ENCODE data around the gene TMCC1.
A peak's percentile ranks its signal among the peaks of the same experiment; 100 is the strongest.
"Not testable (repeated sequence)": the region's sequence is repeated elsewhere in the genome, so short reads cannot be mapped to it uniquely, and the experiment has no call there.

The TMCC1 gene

GRCh38 chr3:129834580-129834979 is 58.9 kb downstream of the TMCC1 start:
- DNase-seq, result no peak

- not testable (repeated sequence) for DNase-seq
These were observed 61.6 kb downstream of the TMCC1 start for GRCh38 chr3:129831942-129832341.

GRCh38 chr3:129831503-129831902 is 62.0 kb downstream of the TMCC1 start:
- no peak for DNase-seq

GRCh38 chr3:129829640-129830039 is 63.9 kb downstream of the TMCC1 start:
- DNase-seq, result peak; percentile 40

GRCh38 chr3:129827765-129828164 is 65.7 kb downstream of the TMCC1 start:
- DNase-seq, result peak; percentile 41

GRCh38 chr3:129824926-129825541 is 68.5 kb downstream of the TMCC1 start:
- DNase-seq, result peak; percentile 65

- no peak for DNase-seq
These were observed 70.8 kb downstream of the TMCC1 start for GRCh38 chr3:129822679-129823078.

GRCh38 chr3:129822241-129822640 is 71.3 kb downstream of the TMCC1 start:
- DNase-seq, result no peak

GRCh38 chr3:129820587-129820986 is 72.9 kb downstream of the TMCC1 start:
- DNase-seq, result no peak

GRCh38 chr3:129812589-129812988 is 80.9 kb downstream of the TMCC1 start:
- DNase-seq, result no peak

- no peak for DNase-seq
These were observed 84.2 kb downstream of the TMCC1 start for GRCh38 chr3:129809297-129809696.

GRCh38 chr3:129796146-129796545 is 97.4 kb downstream of the TMCC1 start:
- DNase-seq, result no peak

- no peak for DNase-seq
These were observed 98.1 kb downstream of the TMCC1 start for GRCh38 chr3:129795186-129796010.

GRCh38 chr3:129794311-129795185 is 99.0 kb downstream of the TMCC1 start:
- DNase-seq, result peak; percentile 30

- peak; percentile 3 for DNase-seq
These were observed 99.6 kb downstream of the TMCC1 start for GRCh38 chr3:129793942-129794310.

GRCh38 chr3:129793319-129793718 is 100.2 kb downstream of the TMCC1 start:
- DNase-seq, result no peak

- DNase-seq, result no peak
These were observed 110.0 kb downstream of the TMCC1 start for GRCh38 chr3:129783470-129783869.

- no peak for DNase-seq
These were observed 114.6 kb downstream of the TMCC1 start for GRCh38 chr3:129778871-129779270.

GRCh38 chr3:129777806-129778205 is 115.7 kb downstream of the TMCC1 start:
- no peak for DNase-seq

GRCh38 chr3:129775870-129776269 is 117.6 kb downstream of the TMCC1 start:
- DNase-seq, result no peak

GRCh38 chr3:129773691-129774663 is 119.5 kb downstream of the TMCC1 start:
- DNase-seq, result no peak

- DNase-seq, result no peak
These were observed 122.9 kb downstream of the TMCC1 start for GRCh38 chr3:129770604-129771003.
